OCI-LY1 (cell line): ENCODE data around the gene UGCG.

ENCODE experiments used
- H2AFZ ChIP-seq: fragments of 200-600 bp; sonication (generic), shearing (Covaris generic); 2 replicates; pipeline ENCODE4 v1.6.0; 2014; ENCODE audit warnings: antibody characterized with exemption, mild to moderate bottlenecking, low read length
- H3F3A ChIP-seq: fragments of 200-600 bp; sonication (generic), shearing (Covaris generic); 2 replicates; pipeline ENCODE4 v1.6.0; 2014; ENCODE audit warnings: mild to moderate bottlenecking, antibody characterized with exemption, low read length, moderate library complexity; ENCODE audit not compliant: insufficient read depth
- H3K27ac ChIP-seq: fragments of 200-600 bp; sonication (generic); 2 replicates; pipeline ENCODE4 v1.5.1; 2014; ENCODE audit warnings: low read length, mixed run types, mild to moderate bottlenecking, low read depth; ENCODE audit not compliant: poor library complexity, severe bottlenecking
- H3K27me3 ChIP-seq: fragments of 200-600 bp; sonication (generic); 2 replicates; pipeline ENCODE4 v1.6.0; 2014; ENCODE audit warnings: antibody characterized with exemption, mild to moderate bottlenecking, low read length, moderate library complexity; ENCODE audit not compliant: insufficient read depth
- H3K36me3 ChIP-seq: fragments of 200-600 bp; sonication (generic); 2 replicates; pipeline ENCODE4 v1.6.1; 2014; ENCODE audit warnings: mild to moderate bottlenecking, antibody characterized with exemption, low read length, moderate library complexity, mixed read lengths; ENCODE audit not compliant: insufficient read depth
- H3K4me1 ChIP-seq: fragments of 200-600 bp; sonication (generic); 2 replicates; pipeline ENCODE4 v1.5.1; 2014; ENCODE audit warnings: mild to moderate bottlenecking, low read length, moderate library complexity; ENCODE audit not compliant: insufficient read depth, severe bottlenecking
- H3K4me2 ChIP-seq: fragments of 200-600 bp; sonication (generic), shearing (Covaris generic); 2 replicates; pipeline ENCODE4 v1.6.1; 2014; ENCODE audit warnings: low read length
- H3K4me3 ChIP-seq: fragments of 200-600 bp; sonication (generic); 2 replicates; pipeline ENCODE4 v1.5.1; 2014; ENCODE audit warnings: low read length, low read depth, mild to moderate bottlenecking, mixed read lengths; ENCODE audit not compliant: poor library complexity, severe bottlenecking
- H3K79me2 ChIP-seq: fragments of 200-600 bp; shearing (Covaris generic); 2 replicates; pipeline ENCODE4 v1.6.1; 2016; ENCODE audit warnings: mixed run types, low read length, mixed read lengths; ENCODE audit not compliant: insufficient read depth
- H3K9ac ChIP-seq: fragments of 200-600 bp; sonication (generic), shearing (Covaris generic); 2 replicates; pipeline ENCODE4 v1.6.1; 2014; ENCODE audit warnings: mild to moderate bottlenecking, low read length, mixed read lengths
- H3K9me2 ChIP-seq: fragments of 200-600 bp; sonication (generic), shearing (Covaris generic); 2 replicates; pipeline ENCODE4 v1.6.1; 2014; ENCODE audit warnings: low read depth, mild to moderate bottlenecking, low read length, mixed read lengths
- H3K9me3 ChIP-seq: fragments of 200-600 bp; shearing (Covaris generic); 2 replicates; pipeline ENCODE4 v1.6.1; 2014; ENCODE audit warnings: low read length, mixed read lengths
- H4K20me1 ChIP-seq: fragments of 200-600 bp; sonication (generic), shearing (Covaris generic); 2 replicates; pipeline ENCODE4 v1.6.0; 2016; ENCODE audit warnings: mild to moderate bottlenecking, low read length; ENCODE audit not compliant: insufficient read depth
- EZH2 ChIP-seq: fragments of 200-600 bp; sonication (generic), shearing (Covaris generic); IDR thresholded peaks from 2 replicates; pipeline ENCODE4 v1.8.0; 2017; ENCODE audit warnings: borderline replicate concordance, mixed run types, mild to moderate bottlenecking, antibody characterized with exemption, low read length, moderate library complexity, mixed read lengths
- TF ChIP-seq, protein P1 (sequence below): fragments of 200-600 bp; sonication (generic), shearing (Covaris generic); IDR thresholded peaks from 2 replicates; pipeline ENCODE4 v1.5.1; 2017; ENCODE audit warnings: mild to moderate bottlenecking, antibody characterized with exemption, low read length, moderate library complexity, mixed read lengths

Gene UGCG

GRCh38 chr9:111952559-111952958, 55.9 kb downstream of the UGCG start:
- Histone ChIP-seq H3K9me2 (no peaks in the 10 kb centered on the region), H3K9me3 (no peaks in the 10 kb centered on the region), H3K4me1 (no peaks in the 10 kb centered on the region), H3K36me3 (no peaks in the 10 kb centered on the region), H3K9ac (no peak overlapping the region), H3F3A (no peaks in the 10 kb centered on the region), H3K27ac (no peak overlapping the region), H2AFZ (no peak overlapping the region), H3K79me2 (no peaks in the 10 kb centered on the region), H3K4me2 (no peak overlapping the region), H3K27me3 (no peaks in the 10 kb centered on the region), H4K20me1 (no peaks in the 10 kb centered on the region), H3K4me3 (no peak overlapping the region)
- TF ChIP-seq EZH2 = no peak
- TF ChIP-seq, protein P1, sequence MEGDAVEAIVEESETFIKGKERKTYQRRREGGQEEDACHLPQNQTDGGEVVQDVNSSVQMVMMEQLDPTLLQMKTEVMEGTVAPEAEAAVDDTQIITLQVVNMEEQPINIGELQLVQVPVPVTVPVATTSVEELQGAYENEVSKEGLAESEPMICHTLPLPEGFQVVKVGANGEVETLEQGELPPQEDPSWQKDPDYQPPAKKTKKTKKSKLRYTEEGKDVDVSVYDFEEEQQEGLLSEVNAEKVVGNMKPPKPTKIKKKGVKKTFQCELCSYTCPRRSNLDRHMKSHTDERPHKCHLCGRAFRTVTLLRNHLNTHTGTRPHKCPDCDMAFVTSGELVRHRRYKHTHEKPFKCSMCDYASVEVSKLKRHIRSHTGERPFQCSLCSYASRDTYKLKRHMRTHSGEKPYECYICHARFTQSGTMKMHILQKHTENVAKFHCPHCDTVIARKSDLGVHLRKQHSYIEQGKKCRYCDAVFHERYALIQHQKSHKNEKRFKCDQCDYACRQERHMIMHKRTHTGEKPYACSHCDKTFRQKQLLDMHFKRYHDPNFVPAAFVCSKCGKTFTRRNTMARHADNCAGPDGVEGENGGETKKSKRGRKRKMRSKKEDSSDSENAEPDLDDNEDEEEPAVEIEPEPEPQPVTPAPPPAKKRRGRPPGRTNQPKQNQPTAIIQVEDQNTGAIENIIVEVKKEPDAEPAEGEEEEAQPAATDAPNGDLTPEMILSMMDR = no peak

DNA sequence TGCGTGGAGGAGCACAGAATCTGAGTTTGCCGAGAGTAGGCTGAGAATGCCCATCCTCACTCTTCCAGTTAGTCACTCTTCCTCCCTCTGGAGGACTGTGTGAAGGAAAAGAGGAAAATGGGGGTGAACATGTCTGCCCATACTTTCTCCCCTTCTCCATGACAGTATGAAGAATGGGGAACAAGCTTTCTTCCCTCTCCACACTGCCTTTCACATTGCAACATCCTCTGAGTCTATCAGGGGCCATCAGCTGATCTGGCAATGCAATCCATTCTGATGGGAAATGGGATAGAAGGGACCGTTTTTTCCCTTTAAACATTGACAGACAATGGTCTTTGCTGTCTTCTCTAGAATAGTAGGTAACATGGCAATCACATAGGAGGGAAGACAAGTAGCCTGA, 56.8 kb downstream of the UGCG start:
- no peaks in the 10 kb centered on the region for H3K79me2 ChIP-seq
- no peak overlapping the region for H3K27ac ChIP-seq
- H4K20me1 ChIP-seq = no peaks in the 10 kb centered on the region
- no peak overlapping the region for H3K9ac ChIP-seq
- H3K9me2 ChIP-seq = no peaks in the 10 kb centered on the region
- H3K9me3 ChIP-seq = no peaks in the 10 kb centered on the region
- TF ChIP-seq, protein P1 = no peak
- TF ChIP-seq EZH2 = no peak
- H3K4me1 ChIP-seq = peaks cover 8% of the 10 kb centered on the region
- H3K4me2 ChIP-seq = no peak overlapping the region
- H3K4me3 ChIP-seq = no peak overlapping the region
- no peaks in the 10 kb centered on the region for H3K27me3 ChIP-seq
- H3F3A ChIP-seq = no peaks in the 10 kb centered on the region
- no peaks in the 10 kb centered on the region for H3K36me3 ChIP-seq
- H2AFZ ChIP-seq = no peak overlapping the region

- Histone ChIP-seq H3K4me3 (no peak overlapping the region), H3K9ac (no peak overlapping the region), H3K27me3 (no peaks in the 10 kb centered on the region), H2AFZ (no peak overlapping the region), H3K27ac (no peak overlapping the region), H4K20me1 (no peaks in the 10 kb centered on the region), H3K4me2 (no peak overlapping the region), H3K4me1 (peaks cover 14% of the 10 kb centered on the region), H3K36me3 (no peaks in the 10 kb centered on the region), H3K79me2 (no peaks in the 10 kb centered on the region), H3K9me2 (no peaks in the 10 kb centered on the region), H3K9me3 (no peaks in the 10 kb centered on the region), H3F3A (no peaks in the 10 kb centered on the region)
- TF ChIP-seq EZH2 = no peak
- TF ChIP-seq, protein P1 = no peak
Measured at GRCh38 chr9:111955048-111955447, 58.4 kb downstream of the UGCG start.
